Panc1 (cell line): ENCODE data around the gene DAPP1. TPM values are rescaled to one million over a fixed set of nuclear protein-coding genes. Genes with fewer than 3 reads are reported as not detected.

ENCODE experiments used
- ATAC-seq: fragments of 200-7000 bp; cut with Tn5 transposase; 2 replicates; pipeline ENCODE4 v1.9.1; 2020; ENCODE audit warnings: mild to moderate bottlenecking, moderate library complexity
- BruUV-seq: library from RNA; stranded (reverse); fragments of 400-500 nt; replicated peaks from 2 replicates; lab custom pipeline; 2021; lab: Mats Ljungman, UMichigan
- CTCF ChIA-PET: fragments of 300-600 bp; sonication (Branson Sonifier 250); formaldehyde crosslinking; loops from one replicate; lab custom pipeline; 2022; ENCODE audit warnings: antibody characterized with exemption; lab: Charles Lee
- POLR2A ChIA-PET: fragments of 300-600 bp; sonication (Branson Sonifier 250); formaldehyde crosslinking; loops from one replicate; lab custom pipeline; 2022; ENCODE audit warnings: antibody characterized with exemption; lab: Charles Lee
- DNase-seq: peaks from one replicate; pipeline ENCODE4 v3.0.0-alpha.2; 2010; ENCODE audit warnings: low read depth, low spot score
- H3K27ac ChIP-seq: 2 replicates; pipeline ENCODE4 v1.5.1; 2011; ENCODE audit warnings: mild to moderate bottlenecking, low read length, inconsistent platforms
- H3K27me3 ChIP-seq: fragments of 200-500 bp; sonication (Bioruptor generic); 2 replicates; pipeline ENCODE4 v1.6.0; 2014; ENCODE audit warnings: low read length, inconsistent platforms; ENCODE audit not compliant: control insufficient read depth, insufficient read depth
- H3K36me3 ChIP-seq: fragments of 200-500 bp; sonication (Bioruptor generic); 2 replicates; pipeline ENCODE4 v1.5.1; 2014; ENCODE audit warnings: inconsistent platforms, mild to moderate bottlenecking, low read length, moderate library complexity; ENCODE audit not compliant: control insufficient read depth, insufficient read depth
- H3K4me1 ChIP-seq: 2 replicates; pipeline ENCODE4 v1.5.1; 2011; ENCODE audit warnings: inconsistent platforms, mild to moderate bottlenecking, low read length, moderate library complexity; ENCODE audit not compliant: control insufficient read depth, insufficient read depth
- H3K4me3 ChIP-seq, 2 experiments: 2 replicates each; pipeline ENCODE4 v1.5.1; 2011 to 2012; ENCODE audit warnings: low read depth in 2 of 2, low read length in 2 of 2, mild to moderate bottlenecking in 2 of 2, inconsistent platforms in 1 of 2, moderate library complexity in 1 of 2
- H3K9me3 ChIP-seq: fragments of 200-500 bp; sonication (Bioruptor generic); 2 replicates; pipeline ENCODE4 v1.5.1; 2014; ENCODE audit warnings: low read depth, mild to moderate bottlenecking, inconsistent platforms, low read length, moderate library complexity; ENCODE audit not compliant: control insufficient read depth, insufficient read depth
- POLR2AphosphoS5 ChIP-seq: IDR thresholded peaks from 2 replicates; pipeline ENCODE4 v1.6.1; 2012; ENCODE audit warnings: mild to moderate bottlenecking, low read depth, low read length, moderate library complexity
- REST ChIP-seq, 2 experiments: IDR thresholded peaks; 2 replicates each; pipeline ENCODE4 v1.6.1; 2011 to 2012; ENCODE audit warnings: low read depth in 2 of 2, control low read depth in 1 of 2, low read length in 1 of 2, mild to moderate bottlenecking in 1 of 2, moderate library complexity in 1 of 2; ENCODE audit not compliant: insufficient read depth in 1 of 2
- SIN3A ChIP-seq: IDR thresholded peaks from 2 replicates; pipeline ENCODE4 v1.6.1; 2012; ENCODE audit warnings: low read depth, mild to moderate bottlenecking, low read length, moderate library complexity, borderline replicate concordance; ENCODE audit not compliant: insufficient read depth
- TCF7L2 ChIP-seq: IDR thresholded peaks from 2 replicates; pipeline ENCODE4 v1.6.1; 2011; ENCODE audit warnings: mild to moderate bottlenecking, low read depth, low read length, inconsistent platforms
- in situ Hi-C: cut with HindIII; loops from 2 replicates; pipeline ENCODE4 v1.10.0; 2016; ENCODE audit warnings: low sequenced_read_pairs, low pct_unique_long_range_greater_than_20kb
- intact Hi-C: fragments of 100-400 bp; cut with micrococcal nuclease; formaldehyde crosslinking; loops from one replicate; pipeline ENCODE4 v1.10.0; 2022; ENCODE audit not compliant: unreplicated experiment
- total RNA-seq: library from RNA; stranded (reverse); gene quantifications from one replicate; pipeline ENCODE4 v1.2.1, GENCODE V29; 2021; ENCODE audit not compliant: unreplicated experiment
- TF ChIP-seq, protein P1 (sequence below): fragments of 450-650 bp; IDR thresholded peaks from 2 replicates; pipeline ENCODE4 v1.5.1; 2017; ENCODE audit warnings: mild to moderate bottlenecking

The DAPP1 gene
- total RNA-seq, 1 experiment from 2014 or later: not detected

GRCh38 chr4:99918656-99919055 is 102.0 kb downstream of the DAPP1 start:
- TF ChIP-seq, protein P1, sequence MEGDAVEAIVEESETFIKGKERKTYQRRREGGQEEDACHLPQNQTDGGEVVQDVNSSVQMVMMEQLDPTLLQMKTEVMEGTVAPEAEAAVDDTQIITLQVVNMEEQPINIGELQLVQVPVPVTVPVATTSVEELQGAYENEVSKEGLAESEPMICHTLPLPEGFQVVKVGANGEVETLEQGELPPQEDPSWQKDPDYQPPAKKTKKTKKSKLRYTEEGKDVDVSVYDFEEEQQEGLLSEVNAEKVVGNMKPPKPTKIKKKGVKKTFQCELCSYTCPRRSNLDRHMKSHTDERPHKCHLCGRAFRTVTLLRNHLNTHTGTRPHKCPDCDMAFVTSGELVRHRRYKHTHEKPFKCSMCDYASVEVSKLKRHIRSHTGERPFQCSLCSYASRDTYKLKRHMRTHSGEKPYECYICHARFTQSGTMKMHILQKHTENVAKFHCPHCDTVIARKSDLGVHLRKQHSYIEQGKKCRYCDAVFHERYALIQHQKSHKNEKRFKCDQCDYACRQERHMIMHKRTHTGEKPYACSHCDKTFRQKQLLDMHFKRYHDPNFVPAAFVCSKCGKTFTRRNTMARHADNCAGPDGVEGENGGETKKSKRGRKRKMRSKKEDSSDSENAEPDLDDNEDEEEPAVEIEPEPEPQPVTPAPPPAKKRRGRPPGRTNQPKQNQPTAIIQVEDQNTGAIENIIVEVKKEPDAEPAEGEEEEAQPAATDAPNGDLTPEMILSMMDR: no peak
- TF ChIP-seq TCF7L2: no peak
- no peak for TF ChIP-seq REST (IDR thresholded peaks at IDR 0.05; ENCODE audit: insufficient read depth in 1 of 2, low read depth in 2 of 2, low read length in 1 of 2)
- TF ChIP-seq POLR2AphosphoS5: no peak
- no peak for TF ChIP-seq SIN3A
- ChIA-PET POLR2A (no interaction called here), CTCF (no interaction called here)
- Histone ChIP-seq H3K27me3 (no peaks in the 10 kb centered on the region), H3K4me3 (no peak overlapping the region), H3K9me3 (no peaks in the 10 kb centered on the region), H3K4me1 (no peaks in the 10 kb centered on the region), H3K36me3 (peaks cover 4% of the 10 kb centered on the region; the same call in 1 of the 2 replicates), H3K27ac (no peak overlapping the region)
- no TSS peak for BruUV-seq
- no peak for ATAC-seq
- intact Hi-C loops: no loop called here
- in situ Hi-C loops: no loop called here
- no peak for DNase-seq

Other genes starting within 250 kb of the DAPP1 start
- gene MTTP, start 242.0 kb upstream of the DAPP1 start, total RNA-seq: 0.26 TPM
- gene C4orf54, start 159.0 kb upstream of the DAPP1 start, total RNA-seq: not detected
- gene LAMTOR3, start 77.6 kb downstream of the DAPP1 start, total RNA-seq: 20.3 TPM
- 41.5 TPM for gene DNAJB14, start 129.8 kb downstream of the DAPP1 start, total RNA-seq
- 450 TPM for gene H2AZ1, start 133.4 kb downstream of the DAPP1 start, total RNA-seq